ENCODE results near the gene PPM1N.

PPM1N gene

GRCh38 chr19:45471111-45471930, 26.9 kb upstream of the PPM1N start:
- Histone ChIP-seq H3K27me3 (replicated peaks; ENCODE audit: control insufficient read depth, insufficient read depth, low read length) (no peaks in the 10 kb centered on the region), H3K4me3 (replicated peaks; ENCODE audit: low read depth, low read length) (no peak overlapping the region), H3K36me3 (ENCODE audit: control insufficient read depth, insufficient read depth, low read length) (no peaks in the 10 kb centered on the region)
- DNase-seq (ENCODE audit: extremely low read depth, insufficient read length) = no peak
- no peak for TF ChIP-seq CTCF (IDR thresholded peaks at IDR 0.05; ENCODE audit: insufficient read depth, low read length, poor library complexity, severe bottlenecking)

GRCh38 chr19:45471931-45472562, 26.2 kb upstream of the PPM1N start:
- Histone ChIP-seq H3K4me3 (replicated peaks; ENCODE audit: low read depth, low read length) (no peak overlapping the region), H3K36me3 (ENCODE audit: control insufficient read depth, insufficient read depth, low read length) (no peaks in the 10 kb centered on the region), H3K27me3 (replicated peaks; ENCODE audit: control insufficient read depth, insufficient read depth, low read length) (no peaks in the 10 kb centered on the region)
- no peak for TF ChIP-seq CTCF (IDR thresholded peaks at IDR 0.05; ENCODE audit: insufficient read depth, low read length, poor library complexity, severe bottlenecking)
- DNase-seq (ENCODE audit: extremely low read depth, insufficient read length) = no peak

GRCh38 chr19:45472563-45473366, 25.5 kb upstream of the PPM1N start:
- no peak for DNase-seq (ENCODE audit: extremely low read depth, insufficient read length)
- no peaks in the 10 kb centered on the region for H3K36me3 ChIP-seq (ENCODE audit: control insufficient read depth, insufficient read depth, low read length)
- no peak for TF ChIP-seq CTCF (IDR thresholded peaks at IDR 0.05; ENCODE audit: insufficient read depth, low read length, poor library complexity, severe bottlenecking)
- H3K27me3 ChIP-seq (replicated peaks; ENCODE audit: control insufficient read depth, insufficient read depth, low read length) = no peaks in the 10 kb centered on the region
- no peak overlapping the region for H3K4me3 ChIP-seq (replicated peaks; ENCODE audit: low read depth, low read length)

- Histone ChIP-seq H3K4me3 (replicated peaks; ENCODE audit: low read depth, low read length) (no peak overlapping the region), H3K27me3 (replicated peaks; ENCODE audit: control insufficient read depth, insufficient read depth, low read length) (no peaks in the 10 kb centered on the region), H3K36me3 (ENCODE audit: control insufficient read depth, insufficient read depth, low read length) (no peaks in the 10 kb centered on the region)
- TF ChIP-seq CTCF (IDR thresholded peaks at IDR 0.05; ENCODE audit: insufficient read depth, low read length, poor library complexity, severe bottlenecking) = no peak
- DNase-seq (ENCODE audit: extremely low read depth, insufficient read length) = no peak
Measured at GRCh38 chr19:45473367-45473681, 24.9 kb upstream of the PPM1N start.

- H3K27me3 ChIP-seq (replicated peaks; ENCODE audit: control insufficient read depth, insufficient read depth, low read length) = no peaks in the 10 kb centered on the region
- DNase-seq (ENCODE audit: extremely low read depth, insufficient read length) = no peak
- H3K4me3 ChIP-seq (replicated peaks; ENCODE audit: low read depth, low read length) = no peak overlapping the region
- H3K36me3 ChIP-seq (ENCODE audit: control insufficient read depth, insufficient read depth, low read length) = no peaks in the 10 kb centered on the region
- TF ChIP-seq CTCF (IDR thresholded peaks at IDR 0.05; ENCODE audit: insufficient read depth, low read length, poor library complexity, severe bottlenecking) = no peak
Measured at GRCh38 chr19:45473682-45474605, 24.3 kb upstream of the PPM1N start.
